Measurements from ENCODE around the gene FZD1.
"Not testable (repeated sequence)": the region's sequence is repeated elsewhere in the genome, so short reads cannot be mapped to it uniquely, and the experiment has no call there.

FZD1 gene

DNA sequence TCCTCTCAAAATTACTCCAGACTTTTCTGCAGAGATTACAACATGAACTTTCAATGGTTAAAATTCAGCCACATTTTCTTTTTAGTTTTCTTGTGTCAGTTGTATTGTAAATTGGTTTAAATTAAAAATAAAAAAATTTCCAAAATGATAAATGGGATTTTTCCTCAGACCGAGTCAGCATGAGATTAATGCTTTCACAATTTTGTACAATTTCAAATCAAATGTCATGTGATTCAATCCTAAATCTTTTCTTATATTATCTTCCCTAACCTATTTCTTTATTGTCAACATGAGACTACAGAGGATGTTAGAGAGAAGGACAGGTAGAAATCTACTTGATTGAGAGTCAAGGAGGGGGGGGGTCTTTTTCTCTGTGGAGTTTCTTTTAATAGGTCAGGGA, 33.7 kb downstream of the FZD1 start:
- no peak for DNase-seq (ENCODE audit: low spot score)

- no peak for DNase-seq (ENCODE audit: low spot score)
Observed at GRCh38 chr7:91299952-91300775, 35.9 kb downstream of the FZD1 start.

GRCh38 chr7:91302794-91303193, 38.6 kb downstream of the FZD1 start:
- DNase-seq (ENCODE audit: low spot score), result no peak

- DNase-seq (ENCODE audit: low spot score), result no peak
Observed at GRCh38 chr7:91306266-91306665, 42.0 kb downstream of the FZD1 start.

DNA sequence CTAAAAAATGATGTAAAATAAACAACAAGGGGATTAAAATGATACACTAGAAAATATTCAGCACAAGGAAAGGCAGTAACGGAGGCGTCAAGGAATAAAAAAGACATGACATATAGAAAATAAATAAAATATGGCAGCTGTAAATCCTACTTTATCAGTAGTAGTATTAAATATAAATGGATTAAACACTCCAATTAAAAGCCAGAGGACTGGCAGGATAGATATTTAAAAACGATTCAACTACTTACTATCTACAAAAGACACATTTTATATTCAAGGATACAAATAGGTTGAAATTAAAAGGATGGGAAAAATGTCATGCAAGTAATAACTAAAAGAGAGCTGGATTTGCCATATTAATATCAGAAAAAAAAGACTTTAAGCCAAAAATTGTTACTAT, 43.2 kb downstream of the FZD1 start:
- DNase-seq (ENCODE audit: low spot score), result no peak

DNA sequence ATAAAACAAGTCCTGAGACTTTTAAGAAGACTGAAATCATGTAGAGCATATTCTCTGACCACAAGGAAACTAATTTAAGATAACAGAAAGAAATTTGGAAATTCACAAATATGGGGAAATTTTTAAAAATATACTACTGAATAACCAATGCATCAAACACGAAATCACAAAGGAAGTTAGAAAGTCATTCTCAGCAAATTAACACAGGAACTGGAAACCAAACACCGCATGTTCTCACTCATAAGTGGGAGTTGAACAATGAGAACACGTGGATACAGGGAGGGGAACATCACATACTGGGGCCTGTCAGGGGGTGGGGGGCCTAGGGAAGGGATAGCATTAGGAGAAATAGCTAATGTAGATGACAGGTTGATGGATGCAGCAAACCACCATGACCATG, 44.0 kb downstream of the FZD1 start:
- DNase-seq (ENCODE audit: low spot score), result not testable (repeated sequence)

DNA sequence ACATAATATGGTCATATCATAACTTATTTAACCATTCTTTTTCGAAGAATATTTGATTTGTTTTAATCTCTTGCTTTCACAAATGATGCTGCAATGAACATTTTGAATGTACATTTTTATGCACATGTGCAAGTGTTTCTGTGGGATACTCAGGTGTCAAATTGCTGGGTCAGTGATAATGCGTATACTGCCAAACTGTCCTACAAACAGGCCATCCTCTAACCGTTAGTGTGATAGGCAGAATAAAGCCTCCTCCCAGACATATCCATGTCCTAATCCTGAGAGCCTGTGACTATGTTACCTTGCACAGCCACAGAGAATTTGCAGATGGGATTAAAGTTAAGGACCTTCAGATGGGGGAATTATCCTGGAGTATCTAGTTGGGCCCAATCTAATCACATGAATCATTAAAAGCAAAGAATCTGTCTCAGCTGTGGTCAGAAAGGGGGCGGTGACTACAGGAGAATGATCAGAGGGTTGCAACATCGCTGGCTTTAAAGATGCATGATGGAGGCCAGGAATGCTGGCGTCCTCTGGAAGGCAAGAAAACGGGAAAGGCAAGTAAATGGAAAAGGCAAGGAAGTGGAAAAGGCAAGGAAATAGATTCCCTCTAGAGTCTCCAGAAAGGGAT, 46.7 kb downstream of the FZD1 start:
- DNase-seq (ENCODE audit: low spot score), result peak; percentile 36

GRCh38 chr7:91311839-91312238, 47.6 kb downstream of the FZD1 start:
- peak; percentile 23 for DNase-seq (ENCODE audit: low spot score)

- DNase-seq (ENCODE audit: low spot score), result no peak
Observed at GRCh38 chr7:91313113-91313512, 48.9 kb downstream of the FZD1 start.

DNA sequence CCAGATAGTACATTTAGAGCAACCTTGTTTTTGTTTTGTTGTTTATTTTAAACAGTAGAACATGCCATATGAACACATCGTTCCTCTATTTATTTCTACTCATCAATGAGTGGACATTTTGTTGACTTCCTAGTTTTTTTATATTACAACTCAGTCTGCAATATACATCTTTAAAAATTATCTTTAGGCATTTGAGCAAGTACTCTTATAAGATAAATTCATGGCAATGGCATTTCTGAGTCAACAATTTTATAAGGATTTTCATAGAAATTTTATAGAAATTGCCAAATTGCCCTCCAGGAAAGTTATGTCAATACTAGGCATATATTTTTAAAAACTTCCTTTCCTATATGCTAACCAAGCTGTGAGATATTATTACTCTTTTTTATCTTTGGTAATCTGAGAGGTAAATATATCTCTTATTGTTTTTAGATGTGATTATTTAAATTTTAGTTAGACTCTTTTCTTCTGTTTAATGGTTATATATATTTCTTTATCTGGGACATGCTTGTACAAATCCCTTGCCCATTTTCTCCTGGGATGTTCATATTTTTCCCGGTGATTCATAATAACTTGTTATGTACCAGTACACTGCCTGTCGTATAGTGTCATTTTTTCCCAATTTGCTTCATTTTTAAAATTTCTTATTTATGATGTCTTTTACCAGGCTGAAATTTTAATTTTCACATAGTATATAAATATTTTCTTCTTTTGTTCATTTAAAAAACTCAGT, 50.5 kb downstream of the FZD1 start:
- no peak for DNase-seq (ENCODE audit: low spot score)

- DNase-seq (ENCODE audit: low spot score), result no peak
Observed at GRCh38 chr7:91316426-91316825, 52.2 kb downstream of the FZD1 start.

DNA sequence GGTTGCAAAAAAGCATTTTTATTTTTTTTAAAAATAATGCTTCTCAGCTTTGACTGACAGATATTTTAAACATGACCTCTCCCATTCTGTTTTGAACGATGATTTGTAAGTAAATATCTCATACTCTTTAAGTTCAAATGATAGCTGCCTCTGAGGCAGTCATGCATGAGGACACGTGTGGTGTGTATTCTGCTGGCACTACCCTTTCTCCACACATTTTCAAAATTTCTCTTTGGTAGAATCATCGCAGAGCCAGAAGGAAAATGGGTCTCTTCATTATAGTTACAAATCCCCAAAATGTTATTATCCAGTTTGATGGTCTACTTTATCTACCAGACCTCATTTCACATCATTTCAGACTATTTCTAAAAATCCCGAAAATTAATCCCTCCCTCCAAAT, 55.1 kb downstream of the FZD1 start:
- DNase-seq (ENCODE audit: low spot score), result no peak

DNA sequence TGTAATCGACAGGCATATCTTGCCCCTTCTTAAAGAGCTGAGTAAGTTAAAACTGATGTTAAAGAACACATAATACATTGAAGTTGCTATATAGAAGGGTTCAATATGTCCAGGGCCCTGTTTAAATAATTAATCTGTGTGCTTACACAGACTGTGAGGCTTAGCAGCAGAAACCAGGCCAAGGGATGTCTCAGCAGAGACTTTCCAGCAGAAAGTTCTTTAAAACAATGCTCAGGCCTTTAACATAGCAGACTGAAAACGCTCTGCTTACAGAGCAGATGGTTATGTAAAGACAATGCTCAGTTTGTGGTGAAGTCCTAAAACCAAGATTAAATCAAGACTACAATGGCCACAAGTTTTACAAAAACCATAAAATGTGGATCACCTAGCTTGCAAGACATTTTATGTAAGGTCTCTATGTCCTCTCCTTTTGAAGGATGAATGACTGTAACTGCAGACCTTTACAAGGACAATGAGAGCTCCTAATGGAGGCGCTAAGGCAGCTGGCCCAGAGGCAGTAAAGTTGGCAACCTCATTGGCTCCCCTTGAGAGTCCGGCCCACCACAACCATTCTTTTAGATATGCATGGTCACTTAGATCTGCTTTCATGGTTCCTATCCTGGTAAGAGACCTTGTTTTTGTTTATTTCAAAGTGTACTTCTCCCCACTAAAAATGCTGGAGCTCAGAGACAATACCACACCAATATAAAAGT, 56.3 kb downstream of the FZD1 start:
- no peak for DNase-seq (ENCODE audit: low spot score)
